ENCODE data around the gene LRRN1. TPM values are rescaled to one million over a fixed set of nuclear protein-coding genes. Genes with fewer than 3 reads are reported as not detected.

LRRN1 gene
- total and polyA plus RNA-seq, 9 of the 15 experiments (the other 6 are each of a cell fraction or from before 2014, with no cell fraction given): 0.11 TPM; not detected in 8

- no peak for TF ChIP-seq HMGXB4 (CRISPR knock-in tag; IDR thresholded peaks at IDR 0.05)
- no peak for TF ChIP-seq NCOA2 (IDR thresholded peaks at IDR 0.05; ENCODE audit: partially characterized antibody in 2 of 2)
- TF ChIP-seq STAT5A (IDR thresholded peaks at IDR 0.05; ENCODE audit: borderline replicate concordance, low read length): no peak
- TF ChIP-seq ELF2 (CRISPR knock-in tag; IDR thresholded peaks at IDR 0.05): no peak
- TF ChIP-seq ZNF212 (CRISPR knock-in tag; IDR thresholded peaks at IDR 0.05): no peak
- TF ChIP-seq MAFK (IDR thresholded peaks at IDR 0.05; ENCODE audit: low read length): no peak
- TF ChIP-seq HOXB6 (CRISPR knock-in tag; IDR thresholded peaks at IDR 0.05; ENCODE audit: borderline replicate concordance): no peak
- TF ChIP-seq, protein P1, sequence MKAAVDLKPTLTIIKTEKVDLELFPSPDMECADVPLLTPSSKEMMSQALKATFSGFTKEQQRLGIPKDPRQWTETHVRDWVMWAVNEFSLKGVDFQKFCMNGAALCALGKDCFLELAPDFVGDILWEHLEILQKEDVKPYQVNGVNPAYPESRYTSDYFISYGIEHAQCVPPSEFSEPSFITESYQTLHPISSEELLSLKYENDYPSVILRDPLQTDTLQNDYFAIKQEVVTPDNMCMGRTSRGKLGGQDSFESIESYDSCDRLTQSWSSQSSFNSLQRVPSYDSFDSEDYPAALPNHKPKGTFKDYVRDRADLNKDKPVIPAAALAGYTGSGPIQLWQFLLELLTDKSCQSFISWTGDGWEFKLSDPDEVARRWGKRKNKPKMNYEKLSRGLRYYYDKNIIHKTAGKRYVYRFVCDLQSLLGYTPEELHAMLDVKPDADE (conservative IDR thresholded peaks at IDR 0.05; ENCODE audit: control insufficient read depth, low read depth, low read length): no peak
- no peak for TF ChIP-seq KLF10 (CRISPR knock-in tag; IDR thresholded peaks at IDR 0.05)
These were observed 16.0 kb downstream of the LRRN1 start (continued) for GRCh38 chr3:3815206-3815605.

DNA sequence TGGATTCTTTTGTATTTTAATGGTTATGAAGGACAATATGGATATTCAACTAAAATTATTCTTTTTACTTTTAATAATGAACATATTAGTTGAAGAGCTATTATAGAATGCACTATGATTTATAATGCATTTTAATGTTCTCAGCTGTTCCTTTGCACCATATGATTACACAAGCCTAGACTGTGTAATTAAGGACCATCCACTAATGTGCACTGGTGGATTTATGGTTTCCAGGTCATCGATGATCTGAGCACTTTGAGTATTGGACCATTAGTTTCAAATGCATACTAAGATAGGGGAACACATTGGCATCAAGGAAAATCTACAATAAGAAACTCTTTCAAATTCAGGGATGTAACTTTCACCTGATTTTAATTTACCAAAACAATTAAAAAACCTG lies 16.8 kb downstream of the LRRN1 start:
- ATAC-seq: no peak
- CTCF ChIA-PET (ENCODE audit: low intra/inter-chr PET ratio): no interaction called here
- DNase-seq (ENCODE audit: extremely low read depth in 1 of 4, low spot score in 3 of 4): no peak
- Histone ChIP-seq H3K9ac (ENCODE audit: insufficient read depth in 1 of 2, low read depth in 2 of 2, low read length in 2 of 2) (no peak overlapping the region), H3K4me3 (no peak overlapping the region), H2AFZ (ENCODE audit: low read depth, low read length) (no peak overlapping the region), H3K9me1 (ENCODE audit: control insufficient read depth, insufficient read depth, low read length) (no peaks in the 10 kb centered on the region), H3K4me1 (replicated peaks in 1 of 2; ENCODE audit: control insufficient read depth in 2 of 2, insufficient read depth in 2 of 2, low read length in 2 of 2) (no peaks in the 10 kb centered on the region), H3K36me3 (ENCODE audit: control insufficient read depth, insufficient read depth, low read length) (no peaks in the 10 kb centered on the region), H3K27me3 (ENCODE audit: control insufficient read depth in 2 of 2, insufficient read depth in 2 of 2, low read length in 2 of 2) (no peaks in the 10 kb centered on the region), H3K79me2 (ENCODE audit: control insufficient read depth, insufficient read depth, low read length) (no peaks in the 10 kb centered on the region), H3K9me3 (replicated peaks; ENCODE audit: control insufficient read depth, insufficient read depth, low read depth, low read length) (no peaks in the 10 kb centered on the region), H4K20me1 (replicated peaks; ENCODE audit: control insufficient read depth, insufficient read depth, low read length) (no peaks in the 10 kb centered on the region), H3K27ac (ENCODE audit: extremely low read depth, low read depth, low read length) (no peak overlapping the region), H3K4me2 (ENCODE audit: insufficient read depth, low read length) (no peak overlapping the region)
- BruUV-seq (replicated peaks): no TSS peak
- no peak for FAIRE-seq
- in situ Hi-C loops (cut with MboI) (loop anchor here (25.0 kb wide), 1 partner anchor 471 kb away; no protein-coding TSS in a partner anchor), intact Hi-C loops (cut with micrococcal nuclease) (no loop called here)
- POLR2A ChIA-PET: no interaction called here
- 0% methylated on average over 1 of the region's 1 CpG for WGBS (ENCODE audit: insufficient coverage, low coverage, missing lambda C conversion rate)
- no peak for TF ChIP-seq SMARCE1 (IDR thresholded peaks at IDR 0.05)
- TF ChIP-seq, protein P2, sequence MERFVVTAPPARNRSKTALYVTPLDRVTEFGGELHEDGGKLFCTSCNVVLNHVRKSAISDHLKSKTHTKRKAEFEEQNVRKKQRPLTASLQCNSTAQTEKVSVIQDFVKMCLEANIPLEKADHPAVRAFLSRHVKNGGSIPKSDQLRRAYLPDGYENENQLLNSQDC (CRISPR knock-in tag; IDR thresholded peaks at IDR 0.05): no peak
- no peak for TF ChIP-seq HMBOX1 (IDR thresholded peaks at IDR 0.05)
- TF ChIP-seq ILK (tag; IDR thresholded peaks at IDR 0.05; ENCODE audit: borderline replicate concordance, low read depth): no peak
- TF ChIP-seq IRF1 (CRISPR knock-in tag; IDR thresholded peaks at IDR 0.05; ENCODE audit: borderline replicate concordance): no peak
- no peak for TF ChIP-seq CHCHD3 (CRISPR knock-in tag; IDR thresholded peaks at IDR 0.05)
- TF ChIP-seq, protein P3, sequence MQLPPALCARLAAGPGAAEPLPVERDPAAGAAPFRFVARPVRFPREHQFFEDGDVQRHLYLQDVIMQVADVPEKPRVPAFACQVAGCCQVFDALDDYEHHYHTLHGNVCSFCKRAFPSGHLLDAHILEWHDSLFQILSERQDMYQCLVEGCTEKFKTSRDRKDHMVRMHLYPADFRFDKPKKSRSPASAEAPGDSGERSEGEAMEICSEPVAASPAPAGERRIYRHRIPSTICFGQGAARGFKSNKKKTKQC (CRISPR knock-in tag; IDR thresholded peaks at IDR 0.05): no peak
- TF ChIP-seq KHSRP (IDR thresholded peaks at IDR 0.05): no peak
- no peak for TF ChIP-seq ZFP30 (CRISPR knock-in tag; IDR thresholded peaks at IDR 0.05; ENCODE audit: borderline replicate concordance)
